ENCODE results near the gene AADACL2. TPM values are rescaled to one million over a fixed set of nuclear protein-coding genes. Genes with fewer than 3 reads are reported as not detected.

Gene AADACL2
- total RNA-seq, 2 donors from 2014 or later: 0.16 TPM; not detected in 1

DNA sequence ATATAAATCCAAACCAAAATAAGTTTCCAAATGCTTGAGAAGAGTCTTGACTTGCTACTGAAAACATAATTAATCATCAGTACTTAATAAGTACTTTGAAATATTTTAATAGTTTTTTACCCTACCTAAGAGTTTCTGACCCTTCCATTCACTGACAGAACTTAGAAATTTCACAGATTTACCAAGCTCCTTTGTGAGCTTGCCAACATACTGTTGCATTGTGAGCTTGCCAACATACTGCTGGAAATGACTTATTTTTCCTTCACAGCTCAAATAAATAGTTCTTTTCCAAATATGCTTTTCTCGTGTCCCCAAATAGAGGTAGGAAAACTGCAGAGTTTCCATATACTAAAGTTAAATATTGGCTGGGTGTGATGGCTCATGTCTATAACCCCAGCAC, 70.5 kb downstream of the AADACL2 start:
- Histone ChIP-seq H3K27ac (no peak overlapping the region), H3K4me1 (no peaks in the 10 kb centered on the region), H3K27me3 (no peaks in the 10 kb centered on the region), H3K4me3 (no peak overlapping the region), H3K9me3 (peaks cover 0 to 5% of the 10 kb centered on the region in 2 donors), H3K36me3 (no peaks in the 10 kb centered on the region)
- TF ChIP-seq, protein P1, sequence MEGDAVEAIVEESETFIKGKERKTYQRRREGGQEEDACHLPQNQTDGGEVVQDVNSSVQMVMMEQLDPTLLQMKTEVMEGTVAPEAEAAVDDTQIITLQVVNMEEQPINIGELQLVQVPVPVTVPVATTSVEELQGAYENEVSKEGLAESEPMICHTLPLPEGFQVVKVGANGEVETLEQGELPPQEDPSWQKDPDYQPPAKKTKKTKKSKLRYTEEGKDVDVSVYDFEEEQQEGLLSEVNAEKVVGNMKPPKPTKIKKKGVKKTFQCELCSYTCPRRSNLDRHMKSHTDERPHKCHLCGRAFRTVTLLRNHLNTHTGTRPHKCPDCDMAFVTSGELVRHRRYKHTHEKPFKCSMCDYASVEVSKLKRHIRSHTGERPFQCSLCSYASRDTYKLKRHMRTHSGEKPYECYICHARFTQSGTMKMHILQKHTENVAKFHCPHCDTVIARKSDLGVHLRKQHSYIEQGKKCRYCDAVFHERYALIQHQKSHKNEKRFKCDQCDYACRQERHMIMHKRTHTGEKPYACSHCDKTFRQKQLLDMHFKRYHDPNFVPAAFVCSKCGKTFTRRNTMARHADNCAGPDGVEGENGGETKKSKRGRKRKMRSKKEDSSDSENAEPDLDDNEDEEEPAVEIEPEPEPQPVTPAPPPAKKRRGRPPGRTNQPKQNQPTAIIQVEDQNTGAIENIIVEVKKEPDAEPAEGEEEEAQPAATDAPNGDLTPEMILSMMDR (IDR thresholded peaks at IDR 0.05): no peak
- DNase-seq (ENCODE audit: low spot score): no peak

DNA sequence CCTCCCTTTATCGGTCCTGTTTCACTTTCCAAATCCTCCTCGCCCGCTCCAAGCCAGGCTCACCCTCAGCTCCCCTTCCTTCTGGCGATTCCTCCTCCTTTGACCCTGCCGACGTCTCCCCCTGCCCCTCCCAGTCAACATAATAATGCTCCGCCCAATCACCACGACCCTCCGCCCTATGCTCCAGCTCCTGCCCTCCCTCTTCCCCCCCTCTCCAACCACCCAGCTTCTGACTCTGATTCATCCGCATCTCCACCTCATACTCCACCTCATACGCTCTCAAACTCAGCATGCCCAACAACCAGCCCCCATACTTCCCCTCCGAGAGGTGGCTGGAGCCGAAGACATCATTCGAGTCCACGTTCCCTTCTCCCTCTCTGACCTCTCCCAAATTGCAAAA, 73.1 kb downstream of the AADACL2 start:
- no peak for DNase-seq (ENCODE audit: low spot score)

More for the DNA sequence above, 73.1 kb downstream of the AADACL2 start:
- no peak overlapping the region for H3K27ac ChIP-seq
- H3K27me3 ChIP-seq: no peaks in the 10 kb centered on the region
- H3K9me3 ChIP-seq: peaks cover 0 to 9% of the 10 kb centered on the region in 2 donors
- TF ChIP-seq, protein P1 (IDR thresholded peaks at IDR 0.05): no peak
- no peaks in the 10 kb centered on the region for H3K36me3 ChIP-seq
- no peaks in the 10 kb centered on the region for H3K4me1 ChIP-seq
- H3K4me3 ChIP-seq: no peak overlapping the region

Other genes starting within 250 kb of the AADACL2 start
- gene AADAC, start 80.2 kb downstream of the AADACL2 start, total RNA-seq: under 1 TPM; 0.39 to 0.70 TPM
- 1 to 10 TPM; 1.1 to 1.5 TPM for gene SUCNR1, start 139.7 kb downstream of the AADACL2 start, total RNA-seq